Caco-2 (cell line): ENCODE measurements around the gene CENPM. TPM values are rescaled to one million over a fixed set of nuclear protein-coding genes. Genes with fewer than 3 reads are reported as not detected.

Experiments used
- BruUV-seq: library from RNA; stranded (reverse); fragments of 400-500 nt; replicated peaks from 2 replicates; lab custom pipeline; 2021; lab: Mats Ljungman, UMichigan
- CTCF ChIA-PET: fragments of 300-600 bp; sonication (Branson Sonifier 250); formaldehyde crosslinking; loops from one replicate; lab custom pipeline; 2022; ENCODE audit warnings: antibody characterized with exemption; lab: Charles Lee
- POLR2A ChIA-PET: fragments of 300-600 bp; sonication (Branson Sonifier 250); formaldehyde crosslinking; loops from one replicate; lab custom pipeline; 2022; ENCODE audit warnings: antibody characterized with exemption; lab: Charles Lee
- DNase-seq, 2 experiments: peaks; one replicate each; pipeline versions ENCODE4 v3.0.0 to v3.0.0-alpha.2; 2020 to 2022
- H3K27me3 ChIP-seq: replicated peaks from 2 replicates; pipeline ENCODE4 v1.6.0; 2011; ENCODE audit warnings: low read length; ENCODE audit not compliant: control insufficient read depth, insufficient read depth
- H3K36me3 ChIP-seq: 2 replicates; pipeline ENCODE4 v1.5.1; 2011; ENCODE audit warnings: low read length; ENCODE audit not compliant: control insufficient read depth, insufficient read depth
- H3K4me1 ChIP-seq: fragments of 250-450 bp; sonication (Bioruptor Pico); 2 replicates; pipeline ENCODE4 v1.5.1; 2020; ENCODE audit warnings: mild to moderate bottlenecking
- H3K4me3 ChIP-seq: 2 replicates; pipeline ENCODE4 v1.5.1; 2011; ENCODE audit warnings: low read depth, mild to moderate bottlenecking, control low read depth, low read length
- H3K9me3 ChIP-seq: fragments of 250-450 bp; sonication (Bioruptor Pico); 2 replicates; pipeline ENCODE4 v1.5.1; 2020; ENCODE audit warnings: mild to moderate bottlenecking, moderate library complexity
- H3K27ac Mint-ChIP-seq: one replicate; pipeline ENCODE4 v1.8.0; 2022; ENCODE audit warnings: mixed read lengths; ENCODE audit not compliant: unreplicated experiment
- H3K27me3 Mint-ChIP-seq: one replicate; pipeline ENCODE4 v1.8.0; 2022; ENCODE audit warnings: mixed read lengths; ENCODE audit not compliant: insufficient read depth, unreplicated experiment
- H3K36me3 Mint-ChIP-seq: one replicate; pipeline ENCODE4 v1.8.0; 2022; ENCODE audit warnings: mild to moderate bottlenecking, mixed read lengths; ENCODE audit not compliant: insufficient read depth, unreplicated experiment
- H3K4me1 Mint-ChIP-seq: one replicate; pipeline ENCODE4 v1.8.0; 2022; ENCODE audit warnings: low read depth, mixed read lengths; ENCODE audit not compliant: unreplicated experiment
- H3K4me3 Mint-ChIP-seq: one replicate; pipeline ENCODE4 v1.8.0; 2022; ENCODE audit warnings: mild to moderate bottlenecking, moderate library complexity, mixed read lengths; ENCODE audit not compliant: unreplicated experiment
- H3K9me3 Mint-ChIP-seq: one replicate; pipeline ENCODE4 v1.8.0; 2022; ENCODE audit warnings: mixed read lengths; ENCODE audit not compliant: unreplicated experiment
- CTCF ChIP-seq, 2 experiments: fragments of 200-600 bp in 1 of 2; IDR thresholded peaks; 1 replicate in 1 of 2; 2 replicates in 1 of 2; pipeline versions ENCODE4 v1.5.1 to v1.8.0; 2011 to 2022; ENCODE audit warnings: antibody characterized with exemption in 1 of 2, control low read depth in 1 of 2, inconsistent platforms in 1 of 2, low read depth in 1 of 2, low read length in 1 of 2, mild to moderate bottlenecking in 1 of 2, moderate library complexity in 1 of 2; ENCODE audit not compliant: insufficient read depth in 1 of 2, severe bottlenecking in 1 of 2, unreplicated experiment in 1 of 2
- intact Hi-C: fragments of 100-400 bp; cut with micrococcal nuclease; formaldehyde crosslinking; loops from one replicate; pipeline ENCODE4 v1.10.0; 2022; ENCODE audit not compliant: unreplicated experiment
- total RNA-seq: library from RNA; stranded (reverse); gene quantifications from 2 replicates; pipeline ENCODE4 v1.2.3, GENCODE V29; 2022

The CENPM gene
- total RNA-seq, 1 experiment from 2014 or later, result 46.4 TPM

GRCh38 chr22:41909310-41910049, 37.5 kb downstream of the CENPM start:
- Histone ChIP-seq H3K4me3 (no peak overlapping the region), H3K27me3 (no peaks in the 10 kb centered on the region; the same call in 1 of the 2 replicates), H3K9me3 (no peaks in the 10 kb centered on the region), H3K36me3 (no peaks in the 10 kb centered on the region; the same call in 1 of the 2 replicates), H3K4me1 (no peaks in the 10 kb centered on the region)
- POLR2A ChIA-PET, result no interaction called here
- Mint-ChIP-seq H3K27ac (no peak overlapping the region), H3K9me3 (no peaks in the 10 kb centered on the region), H3K4me1 (peaks cover 7% of the 10 kb centered on the region), H3K36me3 (peaks cover 58% of the 10 kb centered on the region), H3K27me3 (peaks cover 13% of the 10 kb centered on the region), H3K4me3 (peak overlapping the region; percentile 31)
- TF ChIP-seq CTCF (IDR thresholded peaks at IDR 0.05; ENCODE audit: insufficient read depth in 1 of 2, low read depth in 1 of 2, low read length in 1 of 2, severe bottlenecking in 1 of 2, unreplicated experiment in 1 of 2), result no peak
- intact Hi-C loops, result no loop called here
- DNase-seq, result no peak
- CTCF ChIA-PET, result interaction anchor here (1.5 kb wide), 1 partner anchor 32 kb away, joined by 4 read pairs; no protein-coding TSS in a partner anchor
- BruUV-seq, result no TSS peak

GRCh38 chr22:41908411-41909309, 38.3 kb downstream of the CENPM start:
- no peak overlapping the region for H3K4me3 Mint-ChIP-seq

More at GRCh38 chr22:41908411-41909309, 38.3 kb downstream of the CENPM start:
- intact Hi-C loops, result no loop called here
- no peak overlapping the region for H3K27ac Mint-ChIP-seq
- no peaks in the 10 kb centered on the region for H3K9me3 Mint-ChIP-seq
- H3K4me1 Mint-ChIP-seq, result peaks cover 7% of the 10 kb centered on the region
- no peaks in the 10 kb centered on the region; the same call in 1 of the 2 replicates for H3K36me3 ChIP-seq
- BruUV-seq, result no TSS peak
- peaks cover 13% of the 10 kb centered on the region for H3K27me3 Mint-ChIP-seq
- H3K9me3 ChIP-seq, result no peaks in the 10 kb centered on the region
- no peak for TF ChIP-seq CTCF (IDR thresholded peaks at IDR 0.05; ENCODE audit: insufficient read depth in 1 of 2, low read depth in 1 of 2, low read length in 1 of 2, severe bottlenecking in 1 of 2, unreplicated experiment in 1 of 2)
- peaks cover 66% of the 10 kb centered on the region for H3K36me3 Mint-ChIP-seq
- no peak overlapping the region for H3K4me3 ChIP-seq
- POLR2A ChIA-PET, result interaction anchor here (1.5 kb wide), 1 partner anchor 17 kb away, joined by 3 read pairs; no protein-coding TSS in a partner anchor
- H3K4me1 ChIP-seq, result no peaks in the 10 kb centered on the region
- no peak for DNase-seq
- CTCF ChIA-PET, result interaction anchor here (1.3 to 1.5 kb wide), 2 partner anchors 17 to 33 kb away, joined by 4 to 7 read pairs; no protein-coding TSS in a partner anchor
- no peaks in the 10 kb centered on the region; the same call in 1 of the 2 replicates for H3K27me3 ChIP-seq
